Motor neuron (in vitro differentiated cells): Measurements from ENCODE around the gene RGS12. TPM values are rescaled to one million over a fixed set of nuclear protein-coding genes. Genes with fewer than 3 reads are reported as not detected.

Experiments used
- ATAC-seq, 8 experiments: fragments of 200-7000 bp; cut with Tn5 transposase; replicated peaks in 6 of 8; 2 replicates each; pipeline ENCODE4 v1.8.0; 2021; ENCODE audit warnings: mild to moderate bottlenecking in 8 of 8, moderate library complexity in 8 of 8
- H3K27ac ChIP-seq, 2 donors: fragments of 250-450 bp; sonication (Bioruptor Pico); 2 replicates each; pipeline ENCODE4 v1.9.0; 2021; ENCODE audit warnings: antibody characterized with exemption in 2 of 2, mild to moderate bottlenecking in 2 of 2, moderate library complexity in 1 of 2
- H3K4me1 ChIP-seq, 2 donors: fragments of 250-450 bp; sonication (Bioruptor Pico); replicated peaks in 1 of 2; 2 replicates each; pipeline ENCODE4 v1.6.1; 2021; ENCODE audit warnings: antibody characterized with exemption in 2 of 2, mild to moderate bottlenecking in 2 of 2, moderate library complexity in 1 of 2
- H3K4me3 ChIP-seq, 5 donors: fragments of 250-450 bp; sonication (Bioruptor Pico); 2 replicates each; pipeline ENCODE4 v1.9.0; 2021; ENCODE audit warnings: antibody characterized with exemption in 5 of 5, mild to moderate bottlenecking in 5 of 5, moderate library complexity in 4 of 5
- WGBS, 10 experiments: fragments of 450-650 bp; shearing (Covaris generic); methylation state at CpG; one replicate each; pipeline ENCODE4 v1.0.0; 2022; 5-methylcytosine and 5-hydroxymethylcytosine counted together
- in situ Hi-C, 9 experiments: fragments of 400-800 bp; cut with MboI; loops; one replicate each; pipeline ENCODE4 v1.15.0; 2021; ENCODE audit warnings: low sequenced_read_pairs in 9 of 9, low pct_unique_long_range_greater_than_20kb in 2 of 9; ENCODE audit not compliant: unreplicated experiment in 9 of 9
- total RNA-seq, 8 experiments: library from RNA; unstranded; fragments of 300-600 nt; gene quantifications; 2 replicates each; pipeline versions ENCODE4 v1.2.3 to v1.2.4, GENCODE V29; 2022

The RGS12 gene
- total RNA-seq, 8 experiments from 2014 or later, result 11.8 to 38.3 (median 26.2) TPM

- in situ Hi-C loops, result loop anchor here in 1 of 9 experiments (25.0 kb wide), 1 partner anchor 105 kb away; the partner anchor contains the start of gene HGFAC
- Histone ChIP-seq H3K27ac (no peak overlapping the region), H3K4me3 (no peak overlapping the region), H3K4me1 (peaks cover 11 to 16% of the 10 kb centered on the region in 2 donors)
- WGBS, 10 experiments, result 76 to 95% (median 84%) methylated on average over 2 to 9 of the region's 9 CpGs; no CpG with 5 or more reads in 3 of the 10 experiments
- no peak for ATAC-seq
These were observed 39.7 kb downstream of the RGS12 start for GRCh38 chr4:3332498-3332897.

- Histone ChIP-seq H3K4me1 (peaks cover 17 to 27% of the 10 kb centered on the region in 2 donors), H3K4me3 (no peak overlapping the region), H3K27ac (no peak overlapping the region)
- WGBS, 10 experiments, result 40 to 100% (median 93%) methylated on average over 1 to 3 of the region's 3 CpGs
- no peak for ATAC-seq
- in situ Hi-C loops, result loop anchor here in 1 of 9 experiments (25.0 kb wide), 1 partner anchor 103 kb away; the partner anchor contains the start of gene HGFAC
These were observed 41.5 kb downstream of the RGS12 start for GRCh38 chr4:3334316-3334715.

GRCh38 chr4:3335385-3335784, 42.6 kb downstream of the RGS12 start:
- in situ Hi-C loops, result loop anchor here in 1 of 9 experiments (25.0 kb wide), 1 partner anchor 102 kb away; the partner anchor contains the start of gene HGFAC
- Histone ChIP-seq H3K4me3 (no peak overlapping the region), H3K27ac (no peak overlapping the region), H3K4me1 (peaks cover 27 to 37% of the 10 kb centered on the region in 2 donors)
- 80 to 100% (median 100%) methylated on average over 1 to 9 of the region's 10 CpGs; no CpG with 5 or more reads in 2 of the 10 experiments for WGBS, 10 experiments
- peak in 1 of 8 experiments; percentile 16 for ATAC-seq

DNA sequence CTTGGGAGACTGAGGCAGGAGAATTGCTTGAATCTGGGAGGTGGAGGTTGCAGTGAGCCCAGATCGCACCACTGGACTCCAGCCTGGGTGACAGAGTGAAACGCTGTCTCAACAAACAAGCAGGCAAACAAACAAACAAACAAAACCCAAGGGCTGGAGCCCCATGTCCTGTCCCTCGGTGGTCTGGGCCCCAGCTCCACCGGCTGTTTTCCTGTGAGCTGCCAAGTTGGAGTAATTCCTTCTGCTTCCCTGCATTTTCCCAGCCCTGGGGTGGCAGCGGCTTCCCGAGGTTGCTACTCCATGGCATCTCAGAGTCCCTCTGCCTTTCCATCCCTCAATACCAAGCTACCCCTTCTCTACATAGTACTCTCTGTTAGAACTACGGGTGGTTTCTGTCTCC, 43.2 kb downstream of the RGS12 start:
- WGBS, 10 experiments, result 80 to 100% (median 100%) methylated on average over 1 to 5 of the region's 7 CpGs; no CpG with 5 or more reads in 1 of the 10 experiments
- ATAC-seq, result peak in 1 of 8 experiments; percentile 28
- Histone ChIP-seq H3K4me3 (no peak overlapping the region), H3K4me1 (peaks cover 29 to 40% of the 10 kb centered on the region in 2 donors), H3K27ac (no peak overlapping the region)
- in situ Hi-C loops, result loop anchor here in 1 of 9 experiments (25.0 kb wide), 1 partner anchor 101 kb away; the partner anchor contains the start of gene HGFAC

DNA sequence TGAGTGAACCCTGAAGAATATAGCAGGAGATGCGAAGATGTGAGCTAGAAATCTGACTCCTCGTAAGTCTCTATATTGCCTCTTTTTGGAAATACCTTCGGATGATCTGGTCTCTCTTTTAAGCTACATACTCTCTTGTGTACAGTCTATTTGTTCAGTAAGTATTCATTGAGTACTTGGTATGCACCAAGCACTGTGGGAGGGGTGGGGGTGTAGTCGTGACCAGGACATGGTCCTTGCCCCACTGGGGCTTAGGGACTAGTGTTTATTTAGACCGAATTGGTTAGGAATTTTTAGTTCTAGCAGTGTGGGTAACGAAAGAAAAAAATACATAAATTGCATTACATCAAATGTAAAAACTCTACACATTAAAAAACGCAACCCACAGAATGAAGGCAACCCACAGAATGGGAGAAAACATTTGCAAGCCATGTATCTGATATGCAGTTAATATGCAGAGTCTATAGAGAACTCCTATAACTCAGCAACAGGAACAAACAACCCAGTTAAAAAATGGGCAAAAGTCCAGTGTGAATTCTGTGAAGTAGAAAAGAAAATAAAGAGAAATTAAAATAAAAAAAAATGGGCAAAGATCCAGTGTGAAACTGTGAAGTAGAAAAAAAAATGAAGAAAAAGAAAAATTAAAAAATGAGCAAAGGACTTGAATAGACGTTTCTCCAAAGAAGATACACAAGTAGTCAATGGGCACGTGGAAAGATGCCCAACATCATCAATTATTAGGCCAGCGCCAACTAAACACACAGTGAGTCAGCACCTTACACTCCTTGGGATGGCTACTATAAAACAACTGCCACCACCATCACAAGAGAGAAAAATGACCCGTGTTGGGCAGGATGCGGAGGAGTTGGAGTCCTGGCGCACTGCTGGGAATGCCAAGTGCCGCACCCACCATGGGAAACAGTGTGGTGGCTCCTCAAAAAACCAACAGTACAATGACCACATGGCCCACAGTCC, 43.8 kb downstream of the RGS12 start:
- no peak overlapping the region for H3K4me3 ChIP-seq
- no peak overlapping the region for H3K27ac ChIP-seq
- H3K4me1 ChIP-seq, result peaks cover 23 to 34% of the 10 kb centered on the region in 2 donors
- 57 to 96% (median 85%) methylated on average over 4 to 13 of the region's 14 CpGs for WGBS, 10 experiments
- in situ Hi-C loops, result loop anchor here in 1 of 9 experiments (25.0 kb wide), 1 partner anchor 101 kb away; the partner anchor contains the start of gene HGFAC
- peak in 1 of 8 experiments; percentile 81 for ATAC-seq

DNA sequence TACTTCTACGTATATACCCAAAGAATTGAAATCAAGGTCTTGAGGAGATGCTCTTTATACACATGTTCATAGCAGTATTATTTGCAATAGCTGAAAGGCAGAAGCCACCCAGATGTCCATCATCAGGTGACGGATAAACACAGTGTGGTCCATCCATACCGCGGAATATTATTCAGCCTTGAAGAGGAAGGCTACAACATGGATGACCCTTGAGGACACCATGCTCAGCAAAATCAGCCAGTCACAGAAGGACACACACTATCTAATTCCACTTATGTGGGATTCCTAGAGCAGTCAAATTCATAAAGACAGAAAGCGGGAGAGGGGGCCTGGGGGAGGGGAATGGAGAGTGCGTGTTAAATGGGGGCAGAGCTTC, 44.5 kb downstream of the RGS12 start:
- 86 to 100% (median 93%) methylated on average over 1 to 4 of the region's 6 CpGs; no CpG with 5 or more reads in 3 of the 10 experiments for WGBS, 10 experiments
- no peak overlapping the region for H3K4me3 ChIP-seq
- no peak overlapping the region for H3K27ac ChIP-seq
- ATAC-seq, result no peak
- in situ Hi-C loops, result loop anchor here in 1 of 9 experiments (25.0 kb wide), 1 partner anchor 100 kb away; the partner anchor contains the start of gene HGFAC
- peaks cover 30 to 40% of the 10 kb centered on the region in 2 donors for H3K4me1 ChIP-seq

DNA sequence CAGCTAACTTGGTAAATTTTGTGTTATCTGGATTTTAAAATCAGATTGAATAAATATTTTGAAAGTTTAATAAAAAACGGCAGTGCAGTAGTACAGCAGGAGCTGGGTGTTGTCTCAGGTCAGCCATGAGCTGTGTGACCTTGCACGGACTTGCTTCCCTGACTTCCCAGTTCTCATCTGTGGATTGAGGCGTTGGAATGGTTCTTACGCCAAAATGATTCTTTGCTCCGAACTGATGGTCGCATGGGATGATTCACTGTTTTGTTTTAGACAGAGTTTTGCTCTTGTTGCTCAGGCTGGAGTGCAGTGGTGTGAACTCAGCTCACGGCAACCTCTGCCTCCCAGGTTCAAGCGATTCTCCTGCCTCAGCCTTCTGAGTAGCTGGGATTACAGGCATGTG, 45.0 kb downstream of the RGS12 start:
- in situ Hi-C loops, result loop anchor here in 1 of 9 experiments (25.0 kb wide), 1 partner anchor 99 kb away; the partner anchor contains the start of gene HGFAC
- WGBS, 10 experiments, result 88 to 100% (median 98%) methylated on average over 1 to 4 of the region's 8 CpGs; no CpG with 5 or more reads in 6 of the 10 experiments
- Histone ChIP-seq H3K27ac (no peak overlapping the region), H3K4me3 (no peak overlapping the region), H3K4me1 (peaks cover 34 to 44% of the 10 kb centered on the region in 2 donors)
- ATAC-seq, result no peak

DNA sequence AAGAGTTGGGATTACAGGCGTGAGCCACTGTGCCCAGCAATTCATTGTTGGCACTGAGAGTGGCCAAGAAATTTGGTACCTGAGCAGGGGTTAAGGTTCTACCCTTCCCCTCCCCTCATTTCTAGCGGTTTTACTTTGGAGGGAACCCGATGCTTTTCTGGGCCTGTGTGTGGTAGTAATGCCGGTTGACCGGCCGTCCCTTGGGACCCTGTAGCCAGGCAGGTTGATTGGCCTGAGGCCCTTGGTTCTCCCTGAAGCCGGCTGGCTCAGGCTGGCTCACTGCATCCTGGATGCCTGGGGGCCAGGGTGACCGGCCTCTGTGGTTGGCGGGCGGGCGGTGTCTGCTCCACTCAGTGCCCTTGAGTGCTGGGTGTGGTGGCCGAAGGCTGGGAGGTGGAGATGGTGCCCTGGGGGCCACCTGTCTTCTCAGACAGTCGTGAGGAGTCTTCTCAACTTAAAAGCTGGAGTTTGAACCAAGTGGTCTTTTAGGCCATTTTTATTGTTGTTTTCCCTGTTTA, 45.6 kb downstream of the RGS12 start:
- ATAC-seq, result peak in 1 of 8 experiments; percentile 27
- Histone ChIP-seq H3K4me3 (no peak overlapping the region), H3K27ac (peak overlapping the region in 1 of 2 donors; percentile 15), H3K4me1 (peaks cover 35 to 48% of the 10 kb centered on the region in 2 donors)
- 96 to 100% (median 100%) methylated on average over 1 to 9 of the region's 13 CpGs; no CpG with 5 or more reads in 6 of the 10 experiments for WGBS, 10 experiments
- in situ Hi-C loops, result loop anchor here in 1 of 9 experiments (25.0 kb wide), 1 partner anchor 99 kb away; the partner anchor contains the start of gene HGFAC

DNA sequence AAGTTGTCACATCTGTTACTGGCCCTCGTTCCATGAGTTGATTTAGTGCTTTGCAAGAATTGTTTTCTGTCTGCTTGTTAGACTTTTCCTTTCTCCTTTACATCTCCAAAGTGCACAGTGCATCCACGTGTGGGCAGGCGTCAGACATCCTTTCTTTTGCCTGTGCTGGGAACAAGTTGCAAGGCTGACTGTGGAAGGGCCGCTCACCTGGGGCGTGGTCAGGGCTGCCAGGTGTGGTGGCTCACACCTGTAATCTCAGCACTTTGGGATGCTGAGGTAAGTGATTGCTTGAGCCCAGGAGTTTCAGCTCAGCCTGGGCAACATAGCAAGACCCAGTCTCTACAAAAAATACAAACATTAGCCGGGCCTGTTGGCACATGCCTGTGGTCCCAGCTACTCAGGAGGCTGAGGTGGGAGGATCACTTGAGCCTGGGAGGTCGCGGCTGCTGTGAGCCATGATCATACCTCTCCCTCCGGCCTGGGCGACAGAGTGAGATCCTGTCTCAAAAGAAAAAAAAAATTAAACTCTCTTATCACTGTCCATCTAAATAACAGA, 46.2 kb downstream of the RGS12 start:
- Histone ChIP-seq H3K4me3 (no peak overlapping the region), H3K4me1 (peaks cover 35 to 48% of the 10 kb centered on the region in 2 donors), H3K27ac (peak overlapping the region; percentile 74 to 75)
- no peak for ATAC-seq
- 57 to 95% (median 78%) methylated on average over 2 to 7 of the region's 10 CpGs; no CpG with 5 or more reads in 3 of the 10 experiments for WGBS, 10 experiments
- in situ Hi-C loops, result loop anchor here in 1 of 9 experiments (25.0 kb wide), 1 partner anchor 98 kb away; the partner anchor contains the start of gene HGFAC

GRCh38 chr4:3339577-3339976, 46.8 kb downstream of the RGS12 start:
- peaks cover 35 to 48% of the 10 kb centered on the region in 2 donors for H3K4me1 ChIP-seq
- WGBS, 10 experiments, result 0 to 81% (median 53%) methylated on average over 1 to 3 of the region's 3 CpGs; no CpG with 5 or more reads in 5 of the 10 experiments
- ATAC-seq, result peak in 7 of 8 experiments; percentile 60 to 85 (median 71)
- in situ Hi-C loops, result loop anchor here in 1 of 9 experiments (25.0 kb wide), 1 partner anchor 98 kb away; the partner anchor contains the start of gene HGFAC
- no peak overlapping the region for H3K4me3 ChIP-seq
- H3K27ac ChIP-seq, result peak overlapping the region; percentile 74 to 75

- whole genome bisulfite sequencing, 10 experiments, result 70 to 89% (median 87%) methylated on average over 3 to 10 of the region's 28 CpGs; no CpG with 5 or more reads in 7 of the 10 experiments
These were observed 47.3 kb downstream of the RGS12 start for GRCh38 chr4:3340038-3340699.

More at GRCh38 chr4:3340038-3340699, 47.3 kb downstream of the RGS12 start:
- peak overlapping the region; percentile 74 to 75 for H3K27ac ChIP-seq
- in situ Hi-C loops, result loop anchor here in 2 of 9 experiments (10.0 to 25.0 kb wide), 2 partner anchors 97 to 105 kb away; partner anchors contain the start of gene HGFAC (in 2 of the 2)
- peak in 5 of 8 experiments; percentile 31 to 59 (median 54) for ATAC-seq
- no peak overlapping the region for H3K4me3 ChIP-seq
- H3K4me1 ChIP-seq, result peaks cover 35 to 46% of the 10 kb centered on the region in 2 donors
